KG1 (cell line): ENCODE results near the gene LIX1.

ENCODE experiments used
- DNase-seq: peaks from one replicate; lab custom pipeline; 2025; lab: John Stamatoyannopoulos, UW

The LIX1 gene

DNA sequence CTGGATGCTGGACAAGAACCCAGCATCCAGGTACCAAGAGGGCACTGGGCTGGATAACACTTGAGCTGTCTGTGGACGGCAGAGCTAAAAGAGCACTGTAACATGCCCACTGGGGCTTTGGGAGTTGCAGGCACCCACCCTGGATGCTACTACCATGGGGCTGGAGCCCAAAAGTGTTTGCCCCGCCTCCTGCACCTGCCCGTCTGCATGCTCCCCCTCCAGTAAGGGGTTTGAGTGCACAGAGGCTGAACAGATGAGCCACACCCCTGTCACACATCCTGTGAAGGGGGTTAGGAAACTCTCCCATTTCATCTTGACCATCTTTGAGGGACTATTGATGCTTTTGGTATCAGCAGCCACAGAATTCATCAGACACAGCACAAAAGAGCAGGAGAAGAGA lies 69.0 kb downstream of the LIX1 start:
- DNase-seq = no peak

- DNase-seq = no peak
Measured at GRCh38 chr5:97072696-97073095, 69.7 kb downstream of the LIX1 start.

GRCh38 chr5:97071993-97072392 lies 70.4 kb downstream of the LIX1 start:
- no peak for DNase-seq

DNA sequence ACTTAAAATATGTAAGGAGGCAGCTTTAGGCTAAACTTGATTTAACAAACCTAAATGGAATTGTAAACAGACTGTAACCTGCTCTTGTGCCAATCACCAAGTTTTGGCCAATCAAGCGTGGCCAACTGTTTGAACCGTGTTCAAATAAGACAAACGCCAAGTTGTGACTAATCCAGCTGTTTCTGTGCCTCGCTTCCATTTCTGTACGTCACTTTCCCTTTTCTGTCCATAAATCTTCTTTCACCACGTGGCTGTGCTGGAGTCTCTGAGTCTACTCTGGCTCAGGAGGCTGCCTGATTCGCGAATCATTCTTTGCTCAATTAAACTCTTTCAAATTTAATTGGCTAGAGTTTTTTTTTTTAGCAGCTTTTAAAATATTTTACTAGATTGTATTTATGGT lies 71.3 kb downstream of the LIX1 start:
- DNase-seq = no peak

DNA sequence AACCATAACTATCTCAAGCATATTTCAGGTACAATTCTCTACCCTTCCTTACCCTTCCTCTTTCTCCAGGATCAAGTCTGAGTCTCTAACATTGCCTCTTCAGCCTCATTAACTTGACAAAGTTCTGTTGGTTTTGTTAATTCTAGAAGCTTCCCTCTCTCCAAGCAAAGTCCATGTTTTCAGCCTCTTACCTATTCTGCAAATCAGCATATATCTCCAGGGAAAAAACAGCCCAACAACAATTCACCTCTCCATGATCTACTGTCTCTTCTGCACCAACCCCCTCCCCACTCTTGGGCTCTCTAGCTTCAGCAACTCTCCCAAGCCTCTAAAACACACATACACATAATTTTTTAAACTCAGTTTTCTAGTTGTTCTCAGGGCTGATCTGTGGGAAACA lies 72.2 kb downstream of the LIX1 start:
- DNase-seq = no peak

GRCh38 chr5:97067296-97067850 lies 75.0 kb downstream of the LIX1 start:
- no peak for DNase-seq

- no peak for DNase-seq
Measured at GRCh38 chr5:97065475-97065874, 76.9 kb downstream of the LIX1 start.

- DNase-seq = no peak
Measured at GRCh38 chr5:97063251-97063650, 79.2 kb downstream of the LIX1 start.

- no peak for DNase-seq
Measured at GRCh38 chr5:97062046-97062445, 80.4 kb downstream of the LIX1 start.

DNA sequence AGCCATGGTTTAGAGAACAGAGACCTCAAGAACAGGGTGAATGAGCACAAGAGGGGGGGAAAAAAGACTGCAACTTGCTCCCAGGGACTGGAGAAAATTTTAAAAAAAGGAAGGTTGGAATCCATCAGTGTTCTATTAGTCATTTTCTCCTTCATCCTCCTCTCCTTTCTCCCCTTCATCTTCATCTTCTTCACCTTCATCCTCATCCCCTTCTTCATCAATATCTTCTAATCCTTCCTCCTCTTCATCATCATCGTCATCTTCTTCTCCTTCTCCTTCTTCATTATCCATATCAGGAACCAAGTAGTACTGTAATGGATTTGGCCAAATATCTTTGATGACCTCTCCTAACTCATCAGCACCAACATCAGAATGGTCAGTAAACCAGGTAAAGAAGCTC lies 86.1 kb downstream of the LIX1 start:
- DNase-seq = no peak

- no peak for DNase-seq
Measured at GRCh38 chr5:97049175-97049574, 93.2 kb downstream of the LIX1 start.

- no peak for DNase-seq
Measured at GRCh38 chr5:97047076-97047475, 95.3 kb downstream of the LIX1 start.

DNA sequence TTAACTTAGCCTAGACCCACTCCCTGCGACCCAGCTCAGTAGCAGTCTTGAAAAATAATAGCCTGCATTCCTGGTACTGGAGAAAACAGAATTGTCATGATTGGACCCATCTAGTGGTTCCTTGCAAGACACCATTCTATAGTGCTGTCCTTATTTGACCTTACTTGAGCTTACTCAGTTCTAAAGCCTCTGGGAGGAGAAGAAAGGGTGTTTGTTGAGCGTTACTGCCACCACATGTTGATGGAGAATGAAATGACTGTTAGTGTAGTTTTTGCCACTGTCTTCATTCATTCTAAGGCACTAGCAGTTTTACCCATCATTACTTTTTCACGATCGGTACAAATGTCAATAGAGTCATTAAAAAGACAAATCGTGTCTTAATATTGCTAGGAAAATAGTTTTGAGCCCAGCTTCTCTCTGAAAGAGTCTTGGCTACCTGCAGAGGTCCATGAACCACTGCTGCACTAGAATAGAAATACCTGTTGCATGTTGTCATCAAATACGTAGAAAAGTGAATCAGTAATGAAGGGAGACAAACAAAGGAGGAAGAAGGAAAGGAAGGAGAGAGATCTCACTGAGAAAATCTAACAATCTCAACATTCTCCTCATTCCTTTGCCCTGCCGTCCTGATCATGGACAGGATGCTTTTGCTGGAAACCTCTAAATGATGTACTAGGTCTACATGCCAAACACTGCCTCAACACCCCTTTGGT lies 96.0 kb downstream of the LIX1 start:
- DNase-seq = no peak

DNA sequence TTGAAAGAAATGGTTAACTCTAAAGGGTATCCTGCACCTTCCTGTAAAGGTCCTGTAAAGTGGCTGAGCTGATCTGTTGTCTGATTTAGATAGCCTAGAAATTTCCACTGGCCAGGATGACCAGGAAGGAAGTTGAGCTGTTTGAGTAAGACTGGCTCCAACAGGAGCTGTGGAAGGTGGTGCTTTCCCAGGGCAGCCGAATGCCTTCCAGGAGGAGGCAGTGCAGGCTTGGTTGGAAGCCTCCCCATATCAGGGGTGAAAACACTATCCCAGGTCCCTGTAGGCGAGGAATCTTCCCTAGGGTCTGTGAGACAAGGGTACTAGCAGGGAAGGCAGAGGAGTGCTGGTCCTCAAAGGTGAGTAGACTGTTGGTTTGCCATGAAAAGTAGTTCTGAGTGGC lies 98.4 kb downstream of the LIX1 start:
- no peak for DNase-seq

DNA sequence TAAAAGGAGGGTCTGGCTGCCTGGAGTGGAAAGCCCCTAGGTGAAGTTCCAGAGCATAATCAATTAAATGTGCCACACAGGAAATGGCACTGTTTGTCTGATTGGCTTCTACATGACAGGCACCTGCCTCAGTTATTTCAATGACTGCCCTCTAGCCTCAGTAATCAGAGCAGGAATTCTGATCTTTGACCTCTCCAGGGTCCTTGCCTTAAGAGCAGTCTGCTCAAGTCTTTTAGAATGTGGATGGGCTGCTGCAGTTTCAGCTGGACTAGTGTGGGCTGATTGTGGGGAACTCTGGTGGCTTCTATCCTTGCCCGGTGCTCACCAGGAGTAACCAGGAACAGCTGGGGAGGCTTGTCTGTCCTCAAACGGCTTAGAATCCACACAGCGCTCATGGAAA lies 98.9 kb downstream of the LIX1 start:
- no peak for DNase-seq

GRCh38 chr5:97042996-97043395 lies 99.4 kb downstream of the LIX1 start:
- no peak for DNase-seq
